ENCODE results near the gene DHRSX.
A peak's percentile ranks its signal among the peaks of the same experiment; 100 is the strongest.
"Not testable (repeated sequence)": the region's sequence is repeated elsewhere in the genome, so short reads cannot be mapped to it uniquely, and the experiment has no call there.

DHRSX gene

GRCh38 chrX:2477313-2477712, 23.5 kb downstream of the DHRSX start:
- FAIRE-seq; DNase-seq (ENCODE audit: low spot score): not testable (repeated sequence)

GRCh38 chrX:2474963-2475726, 25.6 kb downstream of the DHRSX start:
- FAIRE-seq: no peak
- no peak for DNase-seq (ENCODE audit: low spot score)

GRCh38 chrX:2474280-2474962, 26.4 kb downstream of the DHRSX start:
- no peak for DNase-seq (ENCODE audit: low spot score)
- FAIRE-seq: no peak

GRCh38 chrX:2473064-2473463, 27.7 kb downstream of the DHRSX start:
- not testable (repeated sequence) for FAIRE-seq; DNase-seq (ENCODE audit: low spot score)

- FAIRE-seq: no peak
- no peak for DNase-seq (ENCODE audit: low spot score)
These were observed 29.1 kb downstream of the DHRSX start for GRCh38 chrX:2471641-2472040.

- DNase-seq (ENCODE audit: low spot score); FAIRE-seq: not testable (repeated sequence)
These were observed 29.6 kb downstream of the DHRSX start for GRCh38 chrX:2471126-2471525.

GRCh38 chrX:2469852-2470251, 30.9 kb downstream of the DHRSX start:
- FAIRE-seq; DNase-seq (ENCODE audit: low spot score): not testable (repeated sequence)

- FAIRE-seq (no peak), DNase-seq (ENCODE audit: low spot score) (no peak)
These were observed 31.5 kb downstream of the DHRSX start for GRCh38 chrX:2469196-2469685.

- FAIRE-seq (no peak), DNase-seq (ENCODE audit: low spot score) (no peak)
These were observed 32.2 kb downstream of the DHRSX start for GRCh38 chrX:2468261-2469195.

- no peak for DNase-seq (ENCODE audit: low spot score)
- no peak for FAIRE-seq
These were observed 33.7 kb downstream of the DHRSX start for GRCh38 chrX:2466876-2467656.

GRCh38 chrX:2464677-2465166, 36.1 kb downstream of the DHRSX start:
- peak; percentile 1 for DNase-seq (ENCODE audit: low spot score)
- no peak for FAIRE-seq

- DNase-seq (ENCODE audit: low spot score) (peak; percentile 18), FAIRE-seq (no peak)
These were observed 36.7 kb downstream of the DHRSX start for GRCh38 chrX:2463973-2464676.

GRCh38 chrX:2463481-2463880, 37.3 kb downstream of the DHRSX start:
- DNase-seq (ENCODE audit: low spot score): peak; percentile 6
- FAIRE-seq: not testable (repeated sequence)

GRCh38 chrX:2462780-2463179, 38.0 kb downstream of the DHRSX start:
- DNase-seq (ENCODE audit: low spot score) (no peak), FAIRE-seq (no peak)

GRCh38 chrX:2462074-2462473, 38.7 kb downstream of the DHRSX start:
- DNase-seq (ENCODE audit: low spot score) (no peak), FAIRE-seq (no peak)

- FAIRE-seq (no peak), DNase-seq (ENCODE audit: low spot score) (no peak)
These were observed 39.1 kb downstream of the DHRSX start for GRCh38 chrX:2461711-2462016.

- DNase-seq (ENCODE audit: low spot score); FAIRE-seq: not testable (repeated sequence)
These were observed 39.7 kb downstream of the DHRSX start for GRCh38 chrX:2460821-2461710.

- FAIRE-seq; DNase-seq (ENCODE audit: low spot score): not testable (repeated sequence)
These were observed 40.7 kb downstream of the DHRSX start for GRCh38 chrX:2460048-2460447.

- DNase-seq (ENCODE audit: low spot score): no peak
- no peak for FAIRE-seq
These were observed 42.5 kb downstream of the DHRSX start for GRCh38 chrX:2458309-2458708.

Data from urothelium cell line (cell line).